Measurements from ENCODE around the gene HIVEP1.
"Not testable (repeated sequence)": the region's sequence is repeated elsewhere in the genome, so short reads cannot be mapped to it uniquely, and the experiment has no call there.

HIVEP1 gene

DNA sequence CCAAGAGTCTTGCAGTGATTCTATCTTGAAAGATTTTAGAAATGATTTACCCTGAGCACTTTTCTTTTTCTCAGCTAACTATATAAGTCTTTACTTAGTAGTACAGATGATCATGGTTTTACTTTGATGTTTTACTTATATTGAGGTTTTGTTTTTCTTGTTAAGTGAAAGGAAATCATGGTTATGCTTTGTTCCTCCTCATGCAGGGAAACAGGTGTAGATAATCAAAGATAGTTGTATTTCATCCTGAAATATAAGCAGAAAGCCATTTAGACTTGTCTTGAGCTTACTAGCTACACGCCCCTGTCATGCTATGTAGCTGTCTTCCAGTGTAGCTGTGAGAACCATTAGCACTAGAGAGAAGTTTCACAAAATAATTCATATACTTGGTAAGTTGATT lies 113.9 kb downstream of the HIVEP1 start:
- no peak for DNase-seq

DNA sequence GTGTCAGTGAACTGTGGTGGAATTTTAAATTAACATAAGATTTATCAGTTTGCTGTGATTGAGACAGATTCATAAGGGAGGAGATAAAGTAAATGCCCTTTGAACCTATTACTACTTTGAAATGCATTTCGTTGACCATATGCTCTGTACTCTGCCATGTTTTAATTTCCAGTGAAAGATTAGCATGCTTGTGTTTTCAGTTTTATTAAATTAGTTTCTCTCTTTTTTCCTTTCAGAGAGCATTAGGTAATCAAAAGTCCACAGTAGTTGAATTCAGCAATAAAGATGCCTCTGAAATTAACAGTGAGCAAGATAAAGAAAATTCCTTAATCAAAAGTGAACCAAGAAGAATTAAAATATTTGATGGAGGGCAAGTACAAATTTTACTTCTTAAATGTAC lies 117.4 kb downstream of the HIVEP1 start:
- DNase-seq = no peak

DNA sequence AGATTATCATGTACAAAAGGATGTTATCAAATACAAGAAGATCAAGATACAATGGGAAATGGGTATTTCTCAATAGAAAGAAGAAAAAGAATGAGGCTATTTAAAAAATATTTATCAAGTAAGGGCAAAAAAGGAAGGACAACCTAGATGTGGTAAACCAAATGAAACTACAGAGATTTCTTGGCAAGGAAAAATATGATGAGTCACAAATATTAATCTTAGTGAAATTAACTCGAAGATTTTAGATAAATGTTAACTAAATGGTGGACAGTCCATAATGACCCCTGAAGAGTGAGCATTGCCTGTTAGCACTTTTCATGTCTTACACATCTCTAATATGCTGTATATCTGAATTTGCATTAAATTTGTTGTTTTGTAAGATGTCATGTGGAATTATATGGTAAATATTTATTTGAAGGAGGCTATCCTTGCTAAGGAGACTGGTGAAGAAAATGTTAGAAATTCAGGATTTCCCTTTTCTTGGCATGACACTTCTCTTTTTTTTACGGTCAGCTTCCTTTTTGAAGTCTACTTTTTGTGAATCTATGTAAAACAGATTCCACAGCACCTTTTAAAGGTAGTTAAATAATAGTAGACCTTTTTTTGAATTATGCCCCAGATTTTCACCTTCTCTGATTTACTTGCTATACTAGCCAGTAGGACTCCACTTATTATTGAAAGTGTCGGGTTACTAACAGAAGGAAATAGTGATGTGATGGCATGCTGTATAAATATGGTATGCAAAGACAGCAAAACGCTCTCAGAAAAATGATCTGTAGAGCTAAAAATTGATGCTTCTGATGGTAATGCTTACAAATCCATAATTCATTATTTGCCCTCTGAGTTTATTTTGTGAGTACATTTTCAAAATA lies 120.5 kb downstream of the HIVEP1 start:
- DNase-seq = no peak

GRCh38 chr6:12134581-12134980 lies 122.5 kb downstream of the HIVEP1 start:
- no peak for DNase-seq

DNA sequence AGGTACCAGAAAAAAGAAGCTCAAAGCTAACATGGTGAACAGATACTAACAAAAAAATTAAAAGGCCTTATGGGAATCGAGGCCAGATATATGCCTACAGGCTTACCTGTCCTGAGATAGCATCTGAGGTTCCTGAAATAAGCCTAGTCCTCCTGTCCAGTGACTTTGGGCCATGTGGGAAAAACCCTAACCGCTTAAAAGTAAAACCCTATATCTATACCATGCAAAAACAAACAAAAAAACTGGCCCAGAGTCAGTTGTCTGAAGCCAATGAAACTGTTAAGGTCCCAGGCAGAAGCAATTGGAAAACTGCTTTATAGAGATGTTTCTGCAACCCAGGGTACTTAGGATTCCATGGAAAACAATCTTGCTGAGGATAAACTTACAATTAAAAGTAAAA lies 122.9 kb downstream of the HIVEP1 start:
- no peak for DNase-seq

DNA sequence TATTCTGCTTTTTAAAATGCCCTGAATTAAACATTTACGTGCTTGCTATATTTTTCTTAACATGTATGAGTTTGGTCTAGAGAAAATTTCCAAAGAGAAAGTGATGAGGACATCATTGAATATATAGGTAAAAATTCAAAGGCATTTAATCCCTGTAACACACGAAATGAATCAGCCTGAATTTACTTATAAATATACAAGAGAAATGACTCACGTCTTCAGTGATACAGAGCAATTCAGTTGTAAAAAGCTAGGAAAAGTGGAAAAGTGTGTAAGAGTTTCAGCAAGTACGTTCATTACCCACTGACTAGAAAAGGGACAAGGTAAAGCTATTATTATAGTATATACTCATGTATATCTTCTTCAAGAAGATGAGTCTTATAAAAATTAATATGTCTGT lies 124.8 kb downstream of the HIVEP1 start:
- no peak for DNase-seq

- no peak for DNase-seq
These were observed 125.4 kb downstream of the HIVEP1 start for GRCh38 chr6:12137480-12137879.

DNA sequence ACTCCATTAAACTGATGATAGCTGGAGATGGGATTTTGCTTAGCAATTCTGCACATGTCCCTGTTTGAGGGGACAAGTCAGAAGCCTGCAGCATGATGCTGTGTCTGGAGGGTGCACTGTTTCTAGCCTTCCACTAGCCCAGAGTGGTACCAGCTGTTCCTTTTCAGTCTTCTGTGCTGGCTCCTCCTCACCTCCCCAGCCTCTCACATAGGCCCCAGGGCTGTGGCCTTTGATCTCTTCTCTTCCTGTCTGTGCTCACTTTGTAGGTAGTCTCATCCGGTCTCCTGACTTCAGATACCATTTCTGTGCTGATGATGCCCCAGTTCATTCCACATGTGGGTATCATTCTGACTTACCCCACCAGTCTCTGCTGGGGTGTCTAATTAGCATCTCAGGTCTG lies 126.3 kb downstream of the HIVEP1 start:
- no peak for DNase-seq

DNA sequence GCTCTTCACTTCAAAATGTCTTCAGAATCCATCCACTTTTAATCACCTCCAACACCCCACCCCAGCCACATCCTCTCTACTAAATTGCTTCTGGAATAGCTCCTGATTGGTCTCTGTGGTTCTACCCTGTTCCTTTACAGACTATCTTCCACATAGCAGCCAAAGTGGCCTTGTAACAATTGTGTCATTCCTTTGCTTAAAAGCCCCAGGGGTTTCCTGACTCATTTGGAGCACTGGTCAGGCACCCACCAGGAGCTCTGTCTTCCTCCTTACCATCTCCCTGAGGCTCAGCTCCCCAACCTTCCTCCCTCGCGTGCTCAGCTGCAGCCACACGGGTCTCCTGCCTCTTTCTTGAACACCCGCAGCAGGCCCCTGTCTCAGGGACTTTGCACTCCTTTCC lies 126.8 kb downstream of the HIVEP1 start:
- no peak for DNase-seq

- no peak for DNase-seq
These were observed 135.6 kb downstream of the HIVEP1 start for GRCh38 chr6:12147557-12148316.

GRCh38 chr6:12148317-12148801 lies 136.2 kb downstream of the HIVEP1 start:
- DNase-seq = no peak

DNA sequence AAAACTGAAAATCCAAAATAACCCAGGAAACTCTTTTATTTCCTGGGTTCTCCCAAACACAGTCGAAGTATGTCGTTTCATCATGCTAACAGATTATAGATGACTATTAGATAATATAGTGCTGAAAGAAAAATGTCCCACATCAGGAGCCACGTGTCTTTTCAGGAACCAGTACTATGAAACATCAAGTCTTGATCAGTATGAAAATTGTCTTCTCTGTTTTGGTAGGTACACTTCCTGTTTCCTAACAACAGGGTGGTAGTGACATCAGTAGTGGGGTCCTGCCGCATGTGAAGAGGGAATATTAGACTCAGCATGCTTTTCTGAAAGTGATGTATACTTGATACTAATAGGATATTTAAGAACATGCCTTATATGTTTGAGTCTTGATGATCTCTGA lies 136.7 kb downstream of the HIVEP1 start:
- DNase-seq = no peak

GRCh38 chr6:12149944-12150510 lies 137.9 kb downstream of the HIVEP1 start:
- DNase-seq = no peak

GRCh38 chr6:12150812-12151432 lies 138.8 kb downstream of the HIVEP1 start:
- DNase-seq = no peak

- DNase-seq = no peak
These were observed 139.3 kb downstream of the HIVEP1 start for GRCh38 chr6:12151433-12151820.

DNA sequence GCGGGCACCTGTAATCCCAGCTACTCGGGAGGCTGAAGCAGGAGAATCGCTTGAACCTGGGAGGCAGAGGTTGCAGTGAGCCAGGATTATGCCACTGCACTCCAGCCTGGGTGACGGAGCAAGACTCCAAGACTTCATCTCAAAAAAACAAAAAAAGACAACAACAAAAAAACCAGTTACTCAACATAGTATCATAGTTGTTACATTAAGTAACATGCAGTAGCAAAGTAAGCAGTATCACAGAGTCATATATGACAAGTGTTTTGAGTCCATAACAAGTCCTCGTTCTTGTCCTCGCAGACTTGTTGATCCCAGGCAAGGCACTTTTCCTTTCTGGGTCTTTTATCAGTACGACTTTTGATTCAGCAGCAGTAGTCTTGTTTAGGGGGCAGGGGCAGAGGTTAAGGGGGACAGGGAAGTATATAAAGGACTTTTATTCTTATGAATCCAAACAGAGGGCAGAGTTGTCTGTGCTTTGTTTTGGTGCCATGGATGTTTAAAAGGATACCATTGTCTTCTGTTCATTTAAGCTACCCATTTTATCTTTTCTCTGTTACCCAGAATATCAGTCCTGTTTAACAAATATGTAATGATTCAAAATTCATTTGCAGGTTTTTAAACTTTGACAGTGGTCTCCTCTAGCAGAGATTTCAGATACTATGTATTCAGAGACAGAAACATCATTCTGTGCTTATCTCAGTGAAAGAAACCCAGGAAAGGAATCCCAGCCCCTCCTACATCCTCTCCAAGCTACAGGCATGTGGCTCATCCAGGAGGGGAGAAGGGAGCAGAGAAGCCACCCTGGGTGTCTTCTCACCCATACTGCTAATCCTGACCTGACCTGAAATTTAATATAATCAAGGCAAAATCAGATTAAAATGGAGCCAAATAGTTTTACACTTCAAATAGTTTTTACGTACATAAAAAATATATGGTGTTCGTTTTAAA lies 140.2 kb downstream of the HIVEP1 start:
- DNase-seq = no peak

- DNase-seq = not testable (repeated sequence)
These were observed 143.7 kb downstream of the HIVEP1 start for GRCh38 chr6:12155769-12156168.

- no peak for DNase-seq
These were observed 146.7 kb downstream of the HIVEP1 start for GRCh38 chr6:12158686-12159415.

GRCh38 chr6:12160326-12160725 lies 148.2 kb downstream of the HIVEP1 start:
- DNase-seq = no peak

- DNase-seq = no peak
These were observed 150.1 kb downstream of the HIVEP1 start for GRCh38 chr6:12162213-12162612.

DNA sequence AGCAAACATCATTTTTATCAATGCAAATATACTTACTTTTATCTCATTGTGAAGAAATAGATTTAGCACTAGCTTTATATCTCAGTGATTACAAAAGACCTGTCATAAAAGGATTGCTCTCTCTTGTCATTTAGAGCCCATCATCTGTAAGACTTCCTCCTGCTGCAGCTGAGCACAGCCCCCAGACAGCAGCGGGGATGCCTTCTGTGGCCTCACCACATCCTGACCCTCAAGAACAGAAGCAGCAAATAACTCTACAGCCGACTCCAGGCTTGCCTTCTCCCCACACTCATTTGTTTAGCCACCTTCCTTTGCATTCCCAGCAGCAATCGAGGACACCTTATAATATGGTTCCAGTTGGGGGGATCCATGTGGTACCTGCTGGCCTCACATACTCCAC lies 151.0 kb downstream of the HIVEP1 start:
- DNase-seq = no peak
